ENCODE results near the gene SYT1.

Gene SYT1

DNA sequence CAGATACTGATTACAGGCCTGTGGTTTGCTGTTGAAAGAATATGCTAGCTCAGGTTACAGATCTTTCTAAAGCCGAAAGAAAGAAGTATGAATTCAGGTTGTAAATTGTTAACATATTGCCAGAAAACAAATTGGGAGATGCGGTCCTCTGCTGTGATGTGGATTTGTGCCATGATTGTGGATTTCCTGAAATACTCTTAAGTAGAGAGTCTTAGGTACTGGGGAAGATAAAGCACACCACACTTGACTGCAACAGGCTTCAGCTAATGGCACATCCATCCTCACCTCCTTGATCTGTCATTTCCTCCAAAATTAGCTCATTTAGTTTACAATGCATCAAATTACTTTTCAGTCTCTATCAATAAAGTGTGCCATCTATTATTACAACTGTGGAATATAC, 279.2 kb downstream of the SYT1 start:
- no peak overlapping the region for H3K27ac ChIP-seq
- no peak for TF ChIP-seq ZFX (IDR thresholded peaks at IDR 0.05; ENCODE audit: borderline replicate concordance)
- no peak for TF ChIP-seq CTCF (IDR thresholded peaks at IDR 0.05)

GRCh38 chr12:79151956-79152355, 287.4 kb downstream of the SYT1 start:
- H3K27ac ChIP-seq, result no peak overlapping the region
- TF ChIP-seq CTCF (IDR thresholded peaks at IDR 0.05) (no peak), ZFX (IDR thresholded peaks at IDR 0.05; ENCODE audit: borderline replicate concordance) (no peak)

DNA sequence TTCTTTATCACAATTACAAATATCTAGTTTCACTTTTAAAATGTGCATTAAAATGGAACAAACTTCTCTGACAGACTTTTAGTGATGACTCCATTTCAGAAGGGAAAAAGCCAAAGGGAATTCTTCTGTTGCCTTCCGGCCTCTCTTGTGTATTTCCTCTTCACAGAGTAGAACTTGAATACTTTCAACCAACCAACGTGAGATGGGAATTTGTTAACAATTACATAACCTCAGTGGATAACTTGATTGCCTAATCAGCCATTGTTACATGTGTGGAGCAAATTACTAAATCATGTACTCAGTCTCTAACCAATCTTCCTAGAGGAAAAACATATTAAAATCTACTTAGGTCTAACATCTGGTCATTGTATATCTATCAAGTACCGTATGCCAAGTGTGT, 291.1 kb downstream of the SYT1 start:
- H3K27ac ChIP-seq, result no peak overlapping the region
- TF ChIP-seq ZFX (IDR thresholded peaks at IDR 0.05; ENCODE audit: borderline replicate concordance) (no peak), CTCF (IDR thresholded peaks at IDR 0.05) (no peak)

DNA sequence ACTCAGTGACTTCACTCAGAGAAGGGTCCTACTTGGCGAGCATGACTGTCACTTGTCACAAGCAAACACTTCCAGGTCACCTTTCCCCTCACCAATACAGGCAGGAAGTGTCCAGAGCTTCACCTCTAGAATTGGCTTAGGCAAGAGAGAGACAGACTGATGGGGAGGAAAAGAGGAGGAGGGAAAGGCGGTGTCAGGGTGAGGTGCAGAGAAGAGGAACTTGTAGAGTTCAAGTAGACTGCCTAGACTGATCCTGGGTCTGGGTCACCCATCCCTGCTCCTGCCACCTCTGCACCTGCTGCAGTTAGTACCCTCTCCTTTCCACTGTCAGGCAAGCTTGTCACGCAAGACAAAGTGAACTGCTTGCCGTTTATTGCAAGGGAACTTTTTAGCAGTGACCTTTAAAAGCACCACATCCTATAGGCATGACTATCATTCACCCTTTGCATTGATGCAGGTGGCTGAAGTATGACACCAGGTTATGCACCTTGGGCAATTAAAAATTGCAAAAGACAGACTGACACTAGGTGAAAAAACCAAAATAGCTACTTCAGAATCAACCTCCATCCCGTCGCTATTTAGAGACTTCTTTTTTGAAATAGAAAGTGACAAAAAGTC, 292.4 kb downstream of the SYT1 start:
- TF ChIP-seq ZFX (IDR thresholded peaks at IDR 0.05; ENCODE audit: borderline replicate concordance) (no peak), CTCF (IDR thresholded peaks at IDR 0.05) (no peak)
- no peak overlapping the region for H3K27ac ChIP-seq

DNA sequence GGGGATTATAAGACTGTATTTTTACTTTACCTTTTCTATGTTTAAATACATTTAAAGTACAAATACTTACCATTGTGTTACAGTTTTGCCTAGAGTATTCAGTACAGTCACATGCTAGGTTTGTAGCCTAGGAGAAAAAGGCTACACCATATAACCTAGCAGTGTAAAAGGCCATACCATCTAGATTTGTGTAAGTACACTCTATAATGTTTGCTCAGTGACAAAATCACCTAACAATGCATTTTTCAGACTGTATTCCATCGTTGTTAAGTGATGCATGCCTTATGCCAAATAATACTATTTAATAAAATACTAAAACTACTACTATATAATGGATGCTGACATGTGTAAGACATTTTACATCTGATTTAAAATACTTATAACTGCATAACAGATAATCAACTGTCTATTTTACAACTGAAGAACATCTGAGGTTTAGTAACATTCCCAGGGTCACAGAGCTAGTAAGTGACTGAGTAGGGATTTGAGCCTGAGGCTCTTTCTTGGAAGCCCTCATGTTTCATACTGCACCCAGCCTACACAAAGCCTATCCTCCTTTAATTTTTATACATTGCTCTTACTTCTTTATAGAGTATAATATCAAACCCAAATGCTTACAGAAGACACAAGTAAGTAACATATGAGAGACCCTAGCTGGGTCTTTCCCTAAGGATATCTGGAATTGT, 296.8 kb downstream of the SYT1 start:
- TF ChIP-seq ZFX (IDR thresholded peaks at IDR 0.05; ENCODE audit: borderline replicate concordance) (no peak), CTCF (IDR thresholded peaks at IDR 0.05) (no peak)
- no peak overlapping the region for H3K27ac ChIP-seq

GRCh38 chr12:79162147-79162772, 297.7 kb downstream of the SYT1 start:
- no peak for TF ChIP-seq CTCF (IDR thresholded peaks at IDR 0.05)
- TF ChIP-seq ZFX (IDR thresholded peaks at IDR 0.05; ENCODE audit: borderline replicate concordance), result no peak
- H3K27ac ChIP-seq, result no peak overlapping the region

GRCh38 chr12:79162948-79163347, 298.4 kb downstream of the SYT1 start:
- TF ChIP-seq ZFX (IDR thresholded peaks at IDR 0.05; ENCODE audit: borderline replicate concordance), result no peak
- TF ChIP-seq CTCF (IDR thresholded peaks at IDR 0.05), result no peak
- H3K27ac ChIP-seq, result no peak overlapping the region

All from 22Rv1 (cell line).